ENCODE data around the gene SYPL1.

Gene SYPL1

DNA sequence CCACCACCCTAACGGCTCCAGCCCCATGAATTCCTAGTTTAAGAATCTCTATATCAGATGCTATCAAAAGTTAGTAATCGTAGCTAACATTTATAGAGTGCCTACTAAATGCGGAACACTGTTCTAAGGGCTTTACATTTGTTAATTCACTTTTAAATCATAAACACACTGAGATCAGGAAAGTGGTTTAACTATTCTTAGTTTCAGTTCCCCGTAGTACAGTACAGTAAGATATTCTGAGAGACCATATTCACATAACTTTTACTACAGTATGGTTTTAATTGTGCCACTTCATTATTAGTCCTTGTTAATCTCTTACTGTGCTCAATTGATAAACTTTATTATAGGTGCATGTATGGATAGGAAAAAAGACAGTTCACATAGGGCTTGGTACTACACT, 22.5 kb downstream of the SYPL1 start:
- no peak overlapping the region for H2BK120ac ChIP-seq (ENCODE audit: low read depth, low read length)
- H3K27me3 ChIP-seq (ENCODE audit: control insufficient read depth in 3 of 3, insufficient read depth in 3 of 3, low read depth in 1 of 3, low read length in 3 of 3) = no peaks in the 10 kb centered on the region
- H4K8ac ChIP-seq (ENCODE audit: low read depth, low read length) = no peak overlapping the region
- no peak for DNase-seq (ENCODE audit: low spot score)
- no peak overlapping the region for H2BK15ac ChIP-seq (ENCODE audit: low read length)
- H3K4me3 ChIP-seq (ENCODE audit: low read length in 2 of 2) = no peak overlapping the region
- WGBS, 2 donors (ENCODE audit: extremely low coverage in 2 of 2, insufficient read length in 2 of 2, insufficient replicate concordance in 1 of 2) = no CpG with 5 or more reads among the region's 4 CpGs
- no peak overlapping the region for H2AFZ ChIP-seq (ENCODE audit: low read length)
- H2AK5ac ChIP-seq (ENCODE audit: low read depth, low read length) = no peak overlapping the region
- H3K23ac ChIP-seq (ENCODE audit: low read depth, low read length, poor library complexity) = no peak overlapping the region
- no peak overlapping the region for H3K4me2 ChIP-seq (ENCODE audit: insufficient read depth, low read length, poor library complexity, severe bottlenecking)
- no peak overlapping the region for H3K4ac ChIP-seq (ENCODE audit: low read length)
- H4K91ac ChIP-seq (ENCODE audit: low read depth, low read length, poor library complexity) = no peak overlapping the region
- no peak overlapping the region for H3K14ac ChIP-seq (ENCODE audit: low read length)
- H3K27ac ChIP-seq (replicated peaks; ENCODE audit: low read length) = no peak overlapping the region
- H3K18ac ChIP-seq (ENCODE audit: low read length) = no peak overlapping the region
- no peak overlapping the region for H2BK12ac ChIP-seq (ENCODE audit: low read length)
- no peak overlapping the region for H3K9ac ChIP-seq (ENCODE audit: low read depth, low read length, poor library complexity)
- H3K4me1 ChIP-seq (ENCODE audit: control insufficient read depth in 2 of 2, insufficient read depth in 1 of 2, low read depth in 1 of 2, low read length in 2 of 2) = no peaks in the 10 kb centered on the region
- peaks cover 0 to 58% of the 10 kb centered on the region in 2 donors for H3K36me3 ChIP-seq (replicated peaks in 1 of 2; ENCODE audit: control insufficient read depth in 2 of 2, insufficient read depth in 2 of 2, low read length in 2 of 2)
- H3K9me3 ChIP-seq (replicated peaks in 1 of 2; ENCODE audit: control insufficient read depth in 2 of 2, insufficient read depth in 1 of 2, low read depth in 1 of 2, low read length in 2 of 2) = no peaks in the 10 kb centered on the region
- no peaks in the 10 kb centered on the region for H3K79me1 ChIP-seq (ENCODE audit: low read depth, low read length)
- no peak overlapping the region for H2BK5ac ChIP-seq (ENCODE audit: low read length)

- WGBS, 2 donors (ENCODE audit: extremely low coverage in 2 of 2, insufficient read length in 2 of 2, insufficient replicate concordance in 1 of 2) = no CpG with 5 or more reads among the region's 1 CpG
- no peaks in the 10 kb centered on the region for H3K4me1 ChIP-seq (ENCODE audit: control insufficient read depth in 2 of 2, insufficient read depth in 1 of 2, low read depth in 1 of 2, low read length in 2 of 2)
- peaks cover 0 to 43% of the 10 kb centered on the region in 2 donors for H3K36me3 ChIP-seq (replicated peaks in 1 of 2; ENCODE audit: control insufficient read depth in 2 of 2, insufficient read depth in 2 of 2, low read length in 2 of 2)
- no peak overlapping the region for H3K14ac ChIP-seq (ENCODE audit: low read length)
- no peak overlapping the region for H3K4ac ChIP-seq (ENCODE audit: low read length)
- no peaks in the 10 kb centered on the region for H3K27me3 ChIP-seq (ENCODE audit: control insufficient read depth in 3 of 3, insufficient read depth in 3 of 3, low read depth in 1 of 3, low read length in 3 of 3)
- H3K23ac ChIP-seq (ENCODE audit: low read depth, low read length, poor library complexity) = no peak overlapping the region
- H2AK5ac ChIP-seq (ENCODE audit: low read depth, low read length) = no peak overlapping the region
- H2BK15ac ChIP-seq (ENCODE audit: low read length) = no peak overlapping the region
- H3K4me2 ChIP-seq (ENCODE audit: insufficient read depth, low read length, poor library complexity, severe bottlenecking) = no peak overlapping the region
- H4K8ac ChIP-seq (ENCODE audit: low read depth, low read length) = no peak overlapping the region
- H2BK5ac ChIP-seq (ENCODE audit: low read length) = no peak overlapping the region
- H3K79me1 ChIP-seq (ENCODE audit: low read depth, low read length) = no peaks in the 10 kb centered on the region
- H2BK12ac ChIP-seq (ENCODE audit: low read length) = no peak overlapping the region
- no peak overlapping the region for H3K9ac ChIP-seq (ENCODE audit: low read depth, low read length, poor library complexity)
- H3K27ac ChIP-seq (replicated peaks; ENCODE audit: low read length) = no peak overlapping the region
- H3K9me3 ChIP-seq (replicated peaks in 1 of 2; ENCODE audit: control insufficient read depth in 2 of 2, insufficient read depth in 1 of 2, low read depth in 1 of 2, low read length in 2 of 2) = no peaks in the 10 kb centered on the region
- no peak for DNase-seq (ENCODE audit: low spot score)
- no peak overlapping the region for H2AFZ ChIP-seq (ENCODE audit: low read length)
- H2BK120ac ChIP-seq (ENCODE audit: low read depth, low read length) = no peak overlapping the region
- no peak overlapping the region for H3K18ac ChIP-seq (ENCODE audit: low read length)
- no peak overlapping the region for H3K4me3 ChIP-seq (ENCODE audit: low read length in 2 of 2)
- no peak overlapping the region for H4K91ac ChIP-seq (ENCODE audit: low read depth, low read length, poor library complexity)
These were observed 24.1 kb downstream of the SYPL1 start for GRCh38 chr7:106088014-106088413.

GRCh38 chr7:106086062-106086461, 26.1 kb downstream of the SYPL1 start:
- H3K23ac ChIP-seq (ENCODE audit: low read depth, low read length, poor library complexity) = no peak overlapping the region
- H3K27me3 ChIP-seq (ENCODE audit: control insufficient read depth in 3 of 3, insufficient read depth in 3 of 3, low read depth in 1 of 3, low read length in 3 of 3) = no peaks in the 10 kb centered on the region
- H3K79me1 ChIP-seq (ENCODE audit: low read depth, low read length) = no peaks in the 10 kb centered on the region
- no peak overlapping the region for H3K4ac ChIP-seq (ENCODE audit: low read length)
- H3K14ac ChIP-seq (ENCODE audit: low read length) = no peak overlapping the region
- no peak overlapping the region for H3K4me2 ChIP-seq (ENCODE audit: insufficient read depth, low read length, poor library complexity, severe bottlenecking)
- H3K36me3 ChIP-seq (replicated peaks in 1 of 2; ENCODE audit: control insufficient read depth in 2 of 2, insufficient read depth in 2 of 2, low read length in 2 of 2) = peaks cover 0 to 24% of the 10 kb centered on the region in 2 donors
- WGBS, 2 donors (ENCODE audit: extremely low coverage in 2 of 2, insufficient read length in 2 of 2, insufficient replicate concordance in 1 of 2) = no CpG with 5 or more reads among the region's 4 CpGs
- H4K8ac ChIP-seq (ENCODE audit: low read depth, low read length) = no peak overlapping the region
- H3K4me1 ChIP-seq (ENCODE audit: control insufficient read depth in 2 of 2, insufficient read depth in 1 of 2, low read depth in 1 of 2, low read length in 2 of 2) = no peaks in the 10 kb centered on the region
- DNase-seq (ENCODE audit: low spot score) = no peak
- H3K18ac ChIP-seq (ENCODE audit: low read length) = no peak overlapping the region
- no peak overlapping the region for H2BK120ac ChIP-seq (ENCODE audit: low read depth, low read length)
- no peak overlapping the region for H2BK5ac ChIP-seq (ENCODE audit: low read length)
- H2AK5ac ChIP-seq (ENCODE audit: low read depth, low read length) = no peak overlapping the region
- no peak overlapping the region for H3K27ac ChIP-seq (replicated peaks; ENCODE audit: low read length)
- H4K91ac ChIP-seq (ENCODE audit: low read depth, low read length, poor library complexity) = no peak overlapping the region
- H2BK12ac ChIP-seq (ENCODE audit: low read length) = no peak overlapping the region
- H3K9ac ChIP-seq (ENCODE audit: low read depth, low read length, poor library complexity) = no peak overlapping the region
- H2AFZ ChIP-seq (ENCODE audit: low read length) = no peak overlapping the region
- H2BK15ac ChIP-seq (ENCODE audit: low read length) = no peak overlapping the region
- no peak overlapping the region for H3K4me3 ChIP-seq (ENCODE audit: low read length in 2 of 2)
- H3K9me3 ChIP-seq (replicated peaks in 1 of 2; ENCODE audit: control insufficient read depth in 2 of 2, insufficient read depth in 1 of 2, low read depth in 1 of 2, low read length in 2 of 2) = no peaks in the 10 kb centered on the region

GRCh38 chr7:106085015-106085414, 27.1 kb downstream of the SYPL1 start:
- Histone ChIP-seq H2BK5ac (ENCODE audit: low read length) (no peak overlapping the region), H3K4ac (ENCODE audit: low read length) (no peak overlapping the region), H3K14ac (ENCODE audit: low read length) (no peak overlapping the region), H2AK5ac (ENCODE audit: low read depth, low read length) (no peak overlapping the region), H2AFZ (ENCODE audit: low read length) (no peak overlapping the region), H3K27ac (replicated peaks; ENCODE audit: low read length) (no peak overlapping the region), H3K4me2 (ENCODE audit: insufficient read depth, low read length, poor library complexity, severe bottlenecking) (no peak overlapping the region), H3K23ac (ENCODE audit: low read depth, low read length, poor library complexity) (no peak overlapping the region), H2BK120ac (ENCODE audit: low read depth, low read length) (no peak overlapping the region), H3K79me1 (ENCODE audit: low read depth, low read length) (no peaks in the 10 kb centered on the region), H3K9me3 (replicated peaks in 1 of 2; ENCODE audit: control insufficient read depth in 2 of 2, insufficient read depth in 1 of 2, low read depth in 1 of 2, low read length in 2 of 2) (no peaks in the 10 kb centered on the region), H3K18ac (ENCODE audit: low read length) (no peak overlapping the region), H3K4me1 (ENCODE audit: control insufficient read depth in 2 of 2, insufficient read depth in 1 of 2, low read depth in 1 of 2, low read length in 2 of 2) (no peaks in the 10 kb centered on the region), H3K36me3 (replicated peaks in 1 of 2; ENCODE audit: control insufficient read depth in 2 of 2, insufficient read depth in 2 of 2, low read length in 2 of 2) (peaks cover 0 to 14% of the 10 kb centered on the region in 2 donors), H2BK15ac (ENCODE audit: low read length) (no peak overlapping the region), H3K27me3 (ENCODE audit: control insufficient read depth in 3 of 3, insufficient read depth in 3 of 3, low read depth in 1 of 3, low read length in 3 of 3) (no peaks in the 10 kb centered on the region), H3K4me3 (ENCODE audit: low read length in 2 of 2) (no peak overlapping the region), H4K8ac (ENCODE audit: low read depth, low read length) (no peak overlapping the region), H4K91ac (ENCODE audit: low read depth, low read length, poor library complexity) (no peak overlapping the region), H3K9ac (ENCODE audit: low read depth, low read length, poor library complexity) (no peak overlapping the region), H2BK12ac (ENCODE audit: low read length) (no peak overlapping the region)
- DNase-seq (ENCODE audit: low spot score) = no peak

Data from neuronal stem cell (in vitro differentiated cells).